GM21723 (cell line): Measurements from ENCODE around the gene SPAG6.

Experiments
- ATAC-seq: cut with Tn5 transposase; IDR thresholded peaks from one replicate; pipeline ENCODE4 v1.9.1; 2021; ENCODE audit warnings: mild to moderate bottlenecking, moderate library complexity; ENCODE audit not compliant: unreplicated experiment

SPAG6 gene

DNA sequence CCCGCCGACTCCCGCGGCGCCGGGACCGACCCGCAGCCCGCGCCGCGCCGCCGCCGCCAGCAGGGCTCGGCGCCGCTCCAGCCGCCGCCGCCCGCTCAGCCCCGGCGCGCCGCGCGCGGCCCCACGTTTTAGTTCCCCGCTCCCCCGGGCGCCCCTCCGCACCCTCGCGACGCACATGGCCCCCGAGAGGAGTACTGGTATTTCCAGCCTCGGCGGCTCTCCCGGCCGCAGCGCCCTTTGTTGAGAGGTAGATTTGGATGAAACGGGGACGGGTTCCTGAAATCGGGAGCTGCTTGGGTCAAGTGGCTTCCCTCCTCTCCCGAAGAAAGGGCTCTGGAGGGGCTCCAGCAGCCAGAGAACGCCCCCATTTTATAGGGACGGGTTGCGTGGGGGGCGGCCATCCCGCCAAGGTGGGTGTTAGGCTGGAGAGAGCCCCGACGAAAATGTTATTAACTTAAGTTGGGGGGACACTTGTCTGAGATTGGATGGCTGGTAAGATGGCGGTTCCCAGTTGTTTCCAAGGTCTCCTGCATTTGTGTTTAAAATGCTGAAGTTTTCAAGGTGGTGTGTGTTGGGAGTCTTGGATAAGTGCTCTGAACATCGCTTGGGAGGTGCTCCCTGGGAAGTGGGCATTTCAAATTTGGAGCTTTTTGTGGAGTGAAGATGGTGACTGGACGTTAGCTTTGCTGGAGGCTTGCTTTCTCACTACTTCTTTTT, 23.2 kb upstream of the SPAG6 start:
- ATAC-seq, result no peak

GRCh38 chr10:22322641-22323160, 22.6 kb upstream of the SPAG6 start:
- no peak for ATAC-seq

DNA sequence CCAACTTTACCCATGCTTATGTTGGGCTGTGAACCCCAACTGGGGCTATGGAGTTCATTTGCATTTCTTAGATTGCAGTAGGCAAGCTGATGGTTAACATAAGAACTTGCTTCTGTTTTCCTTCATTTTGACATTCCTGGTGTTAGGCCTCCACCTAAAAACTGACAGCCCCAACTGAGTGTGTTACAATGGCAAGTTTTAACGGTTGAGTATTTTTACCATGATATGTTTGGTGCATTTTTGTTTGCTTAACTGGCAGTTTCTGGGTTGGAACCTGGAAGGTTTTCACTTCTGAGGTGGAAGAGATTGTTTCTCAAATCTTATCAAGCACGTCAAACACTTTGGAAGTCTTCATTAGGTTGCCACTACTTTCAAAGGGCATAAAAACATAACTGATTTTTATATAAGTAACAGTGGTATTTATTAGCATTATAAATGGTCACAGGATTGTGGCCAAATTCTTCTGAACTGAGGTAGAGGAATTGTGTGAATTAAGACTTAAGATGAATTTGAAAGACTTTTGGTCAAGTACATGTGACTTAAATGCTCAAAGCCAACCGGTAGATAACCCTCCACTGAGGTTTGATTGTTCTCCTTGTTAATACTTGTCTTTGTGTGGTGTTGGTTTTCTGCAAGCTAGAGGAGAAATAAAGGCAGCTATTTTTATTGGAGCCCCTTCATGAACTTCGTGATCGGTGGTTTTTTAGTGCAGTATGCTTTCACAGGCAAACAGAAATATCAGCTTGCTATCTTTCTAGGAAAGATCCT, 21.6 kb upstream of the SPAG6 start:
- no peak for ATAC-seq

GRCh38 chr10:22324413-22324812, 20.9 kb upstream of the SPAG6 start:
- no peak for ATAC-seq

- ATAC-seq, result no peak
Observed at GRCh38 chr10:22324893-22325271, 20.4 kb upstream of the SPAG6 start.

- peak; percentile 50 for ATAC-seq
Observed at GRCh38 chr10:22325272-22326144, 19.8 kb upstream of the SPAG6 start.

DNA sequence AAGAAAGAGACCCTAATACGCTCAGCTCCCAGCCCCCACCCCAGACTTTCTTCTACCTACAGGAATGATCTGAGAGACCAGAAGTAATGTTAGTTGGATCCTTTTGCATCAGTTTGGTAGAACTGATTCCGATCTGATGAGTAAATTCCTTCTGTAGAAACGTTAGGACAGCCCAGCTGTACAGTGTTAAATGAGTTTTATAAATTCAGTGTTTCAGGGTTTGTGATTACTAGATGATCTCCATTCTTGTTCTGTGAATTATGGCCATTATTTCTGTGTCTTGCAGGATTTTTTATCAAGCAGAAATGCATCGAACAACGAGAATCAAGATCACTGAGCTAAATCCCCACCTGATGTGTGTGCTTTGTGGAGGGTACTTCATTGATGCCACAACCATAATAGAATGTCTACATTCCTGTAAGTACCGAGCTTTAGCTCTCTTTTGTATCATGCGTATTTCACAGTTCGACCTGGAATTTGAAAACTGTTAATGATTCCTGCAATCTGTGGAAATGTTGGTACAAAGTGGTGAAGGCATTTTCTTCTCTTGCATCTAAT, 19.1 kb upstream of the SPAG6 start:
- no peak for ATAC-seq

- ATAC-seq, result no peak
Observed at GRCh38 chr10:22329150-22329549, 16.1 kb upstream of the SPAG6 start.

DNA sequence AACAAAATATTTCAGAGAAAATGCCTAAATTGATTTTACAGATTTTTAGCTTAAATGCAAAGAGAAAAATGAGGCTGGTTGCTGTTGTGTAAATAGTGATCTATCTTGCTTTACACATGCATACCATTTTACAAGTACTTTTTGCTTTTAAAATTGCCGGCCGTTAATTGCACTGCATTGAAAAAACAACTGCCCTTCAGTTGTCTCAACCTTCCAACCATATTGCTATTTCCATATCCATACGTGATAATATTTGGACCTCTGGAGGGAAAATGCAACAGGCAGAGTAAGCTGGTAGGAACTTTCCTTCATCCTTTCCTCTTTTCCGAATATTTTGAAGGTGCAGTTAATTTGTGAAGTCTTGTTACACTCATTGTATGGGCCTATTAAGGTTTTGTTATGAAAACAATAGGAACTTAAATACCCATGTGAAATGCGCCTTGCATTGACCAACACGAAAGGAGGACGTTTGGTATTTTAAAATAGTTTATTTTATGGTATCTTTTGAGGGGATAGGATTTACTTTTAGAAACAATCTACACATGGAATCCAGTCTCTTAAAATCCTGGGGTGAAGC, 13.1 kb upstream of the SPAG6 start:
- ATAC-seq, result no peak

DNA sequence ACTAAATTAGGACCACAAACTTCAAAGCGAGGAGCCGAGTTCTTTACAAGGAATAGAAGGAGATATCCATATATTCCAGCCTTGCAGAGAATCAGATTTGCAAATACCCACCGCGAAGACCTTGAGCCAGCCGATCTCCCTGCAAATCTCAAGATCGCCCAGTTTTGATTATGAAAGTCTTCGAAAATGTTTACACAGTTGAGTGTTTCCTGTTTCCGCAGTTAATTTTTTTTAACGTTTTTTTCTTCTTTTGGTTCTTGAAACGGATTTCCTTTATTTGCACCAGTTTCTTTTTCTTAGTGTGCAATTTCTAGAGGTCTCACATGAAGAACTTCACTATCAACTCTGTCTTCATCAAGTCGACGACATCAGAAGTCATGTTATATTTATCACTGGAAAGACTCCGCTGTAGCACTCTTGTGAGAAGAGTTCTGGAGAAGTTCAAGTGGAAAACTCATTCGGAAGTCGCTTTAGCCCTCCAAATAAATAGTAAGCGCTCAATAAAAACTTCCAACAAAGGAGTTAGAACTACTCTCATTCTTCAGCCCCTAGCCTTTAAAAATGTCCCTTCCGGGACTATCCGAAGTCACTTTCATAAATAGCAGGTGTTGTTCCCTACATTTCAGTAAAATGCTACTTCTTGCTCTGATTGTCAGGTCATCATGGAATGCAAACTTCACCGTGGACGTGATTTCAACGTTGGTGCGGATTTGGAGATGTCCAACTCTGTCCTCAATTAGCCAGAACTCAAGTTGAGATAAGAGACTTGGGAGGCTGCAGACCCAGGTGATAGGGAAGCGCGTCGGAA, 11.9 kb upstream of the SPAG6 start:
- no peak for ATAC-seq

- ATAC-seq, result no peak
Observed at GRCh38 chr10:22333975-22334282, 11.4 kb upstream of the SPAG6 start.

GRCh38 chr10:22334414-22335172, 10.7 kb upstream of the SPAG6 start:
- ATAC-seq, result no peak

- ATAC-seq, result peak; percentile 45
Observed at GRCh38 chr10:22335173-22335933, 9.9 kb upstream of the SPAG6 start.

- no peak for ATAC-seq
Observed at GRCh38 chr10:22338185-22338900, 7.0 kb upstream of the SPAG6 start.

DNA sequence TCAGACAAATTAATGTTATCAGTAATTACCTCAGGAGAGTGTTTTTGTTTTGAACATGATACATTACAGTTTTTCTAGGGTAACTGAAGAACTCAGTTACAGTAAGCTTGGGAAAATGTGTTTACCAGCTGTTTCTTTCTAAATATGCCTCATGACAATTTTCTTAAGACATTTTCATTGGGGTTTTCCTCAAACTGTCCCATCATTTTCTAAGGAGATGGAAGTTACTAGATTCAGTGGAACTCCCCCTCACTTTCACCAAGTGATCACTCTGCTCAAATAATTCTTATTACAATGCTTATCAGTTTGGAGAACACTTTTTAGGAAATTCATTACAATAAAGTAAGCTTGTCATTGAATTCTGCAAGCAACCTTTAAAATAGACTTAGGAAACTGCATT, 6.4 kb upstream of the SPAG6 start:
- ATAC-seq, result no peak

GRCh38 chr10:22339761-22340328, 5.5 kb upstream of the SPAG6 start:
- peak; percentile 0 for ATAC-seq

GRCh38 chr10:22340329-22341189, 4.7 kb upstream of the SPAG6 start:
- peak; percentile 46 for ATAC-seq
